HG02798 (cell line): ENCODE measurements around the gene ZNF783.
"Not testable (repeated sequence)": the region's sequence is repeated elsewhere in the genome, so short reads cannot be mapped to it uniquely, and the experiment has no call there.

Source experiments
- ATAC-seq: cut with Tn5 transposase; IDR thresholded peaks from one replicate; pipeline ENCODE4 v1.9.1; 2021; ENCODE audit warnings: mild to moderate bottlenecking; ENCODE audit not compliant: unreplicated experiment, poor library complexity

Gene ZNF783

DNA sequence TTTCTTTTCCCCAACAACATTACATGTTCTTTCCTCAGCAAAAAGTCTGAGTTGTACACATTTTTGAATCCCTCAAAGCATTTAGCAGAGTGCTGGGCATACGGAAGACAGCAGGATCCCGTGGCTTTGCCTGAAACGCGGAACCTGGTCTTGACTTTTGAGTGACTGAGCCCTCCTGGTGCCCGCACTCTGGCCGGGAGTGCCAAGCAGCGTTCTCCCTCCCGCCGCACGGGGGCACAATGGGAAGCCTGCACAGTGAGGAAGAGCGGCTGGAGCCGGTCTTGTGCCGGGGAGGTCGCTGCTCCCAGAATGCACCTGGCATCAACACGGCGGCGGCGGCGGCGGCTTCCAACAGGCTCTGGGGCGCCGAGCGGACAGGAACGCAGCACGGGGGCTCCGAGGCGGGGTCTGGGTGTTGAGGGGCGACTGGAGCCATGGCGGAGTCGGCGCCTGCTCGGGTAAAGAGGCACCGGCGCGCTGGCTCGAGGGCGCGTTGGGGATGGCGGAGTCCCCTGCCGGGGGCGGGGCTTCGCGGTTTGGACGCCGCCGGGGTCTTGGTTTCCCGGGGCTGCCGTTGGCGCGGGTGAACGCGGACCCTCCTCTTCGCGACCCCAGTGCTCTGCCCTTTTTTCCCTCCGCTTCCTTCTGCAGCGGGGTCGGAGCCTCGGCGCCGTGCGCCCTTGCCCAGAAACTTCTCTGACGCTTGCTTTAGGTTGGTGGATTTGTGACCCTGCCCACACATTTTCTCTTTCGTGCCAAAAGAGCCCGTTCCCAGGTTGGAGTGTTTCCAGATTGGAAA lies 22.5 kb upstream of the ZNF783 start, which contains the start of gene ZNF212:
Gene ZNF212 (plus strand): TSS at position 307 of the 799 bp plus-strand sequence. CDS start 128 bp downstream, at position 435.
- peak; percentile 99 for ATAC-seq

DNA sequence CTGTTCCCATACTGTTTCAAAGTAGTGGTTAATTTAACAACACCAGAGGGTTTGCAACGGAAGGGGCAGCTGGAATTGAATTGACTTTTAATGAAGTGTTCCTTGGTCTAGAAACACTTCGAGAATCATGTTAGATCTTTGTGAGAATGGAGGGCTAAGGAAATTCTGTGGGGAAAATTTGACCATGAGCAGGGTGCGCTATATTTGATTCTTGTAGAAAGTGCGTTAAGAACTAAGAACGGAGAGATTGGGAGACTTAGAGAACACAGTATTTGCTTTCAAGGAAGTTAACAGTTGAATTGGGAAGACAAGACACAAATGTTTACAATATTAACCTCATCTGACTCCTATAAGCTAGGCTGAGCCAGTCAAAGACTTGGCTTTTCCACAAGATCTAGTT lies 21.4 kb upstream of the ZNF783 start:
- ATAC-seq, result no peak

DNA sequence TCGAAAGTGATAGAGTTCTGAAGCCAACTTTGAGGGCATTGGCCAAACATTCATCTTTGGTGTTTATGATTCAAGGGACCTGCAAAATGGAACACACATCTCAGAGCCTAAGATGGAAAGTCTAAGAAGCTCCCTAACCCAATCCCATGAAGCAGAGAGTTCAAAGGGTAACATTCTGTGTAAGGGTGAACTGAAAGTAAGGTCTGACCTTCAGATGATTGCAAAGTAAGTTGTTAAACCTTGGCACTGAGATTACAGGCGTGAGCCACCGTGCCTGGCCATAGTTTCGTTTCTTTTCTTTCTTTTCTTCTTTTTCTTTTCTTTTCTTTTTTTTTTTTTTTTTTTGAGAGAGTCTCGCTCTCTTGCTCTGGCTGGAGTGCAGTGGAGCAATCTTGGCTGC lies 20.3 kb upstream of the ZNF783 start:
- ATAC-seq, result no peak

DNA sequence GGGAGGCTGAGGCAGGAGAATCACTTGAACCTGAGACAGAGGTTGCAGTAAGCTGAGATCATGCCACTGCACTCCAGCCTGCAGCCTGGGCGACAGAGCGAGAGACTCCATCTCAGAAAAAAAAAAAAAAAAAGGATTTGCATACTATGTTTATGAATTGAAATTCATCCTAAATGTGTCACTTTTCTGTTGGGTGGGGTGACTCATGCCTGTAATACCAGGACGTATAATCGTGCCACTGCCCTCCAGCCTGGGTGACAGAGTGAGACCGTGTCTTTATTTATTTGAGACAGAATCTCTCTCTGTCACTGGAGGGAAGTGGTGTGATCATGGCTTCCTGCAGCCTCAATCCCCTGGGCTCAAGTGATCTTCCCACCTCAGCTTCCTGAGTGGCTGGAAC lies 16.8 kb upstream of the ZNF783 start:
- ATAC-seq, result no peak

DNA sequence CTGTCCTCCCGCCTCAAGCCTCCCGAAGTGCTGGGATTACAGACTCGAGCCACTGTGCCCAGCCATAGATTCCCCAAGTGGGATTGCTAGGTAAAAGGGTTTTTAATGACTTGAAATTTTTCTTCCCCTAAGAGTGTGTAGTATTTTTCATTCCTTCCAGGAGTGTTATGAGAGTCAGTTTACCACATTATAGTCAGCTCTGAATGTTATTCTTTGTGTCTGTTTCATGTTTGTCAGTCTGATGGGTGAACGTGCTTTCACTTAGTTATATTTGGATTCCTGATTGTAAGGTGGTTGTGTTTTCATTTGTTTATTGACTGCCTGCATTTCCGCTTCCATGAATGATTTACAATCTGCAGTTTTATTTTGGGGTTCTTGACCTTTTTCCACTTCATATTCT lies 16.3 kb upstream of the ZNF783 start:
- no peak for ATAC-seq

DNA sequence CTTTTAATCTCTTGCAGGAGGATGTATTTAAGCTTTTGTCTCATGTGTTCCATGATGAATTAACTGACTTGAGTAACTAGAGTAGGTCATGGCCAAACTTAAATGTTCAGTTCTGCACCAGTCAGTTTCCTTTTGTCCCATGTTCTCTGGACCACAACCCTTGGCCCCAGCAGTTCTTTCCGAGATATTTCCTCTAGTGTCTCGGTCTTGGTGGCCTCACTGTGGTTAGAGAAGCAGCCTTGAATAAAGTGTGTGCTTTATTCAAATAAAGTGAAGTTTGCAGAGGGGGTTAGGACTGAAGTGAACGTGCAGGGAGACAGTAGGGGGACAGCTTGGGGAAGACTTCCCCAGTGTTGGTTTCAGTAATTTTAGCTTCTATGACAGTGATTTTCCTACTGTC lies 13.2 kb upstream of the ZNF783 start:
- ATAC-seq, result no peak

DNA sequence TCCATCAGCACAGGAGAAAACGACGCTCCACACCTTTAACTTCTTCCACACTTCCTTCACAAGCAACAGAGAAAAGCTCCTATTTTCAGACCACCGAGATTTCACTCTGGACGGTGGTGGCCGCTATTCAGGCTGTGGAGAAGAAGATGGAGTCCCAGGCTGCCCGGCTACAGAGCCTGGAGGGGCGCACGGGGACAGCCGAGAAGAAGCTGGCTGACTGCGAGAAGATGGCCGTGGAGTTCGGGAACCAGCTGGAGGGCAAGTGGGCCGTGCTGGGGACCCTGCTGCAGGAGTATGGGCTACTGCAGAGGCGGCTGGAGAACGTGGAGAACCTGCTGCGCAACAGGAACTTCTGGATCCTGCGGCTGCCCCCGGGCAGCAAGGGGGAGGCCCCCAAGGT lies 11.8 kb upstream of the ZNF783 start:
- ATAC-seq, result not testable (repeated sequence)

DNA sequence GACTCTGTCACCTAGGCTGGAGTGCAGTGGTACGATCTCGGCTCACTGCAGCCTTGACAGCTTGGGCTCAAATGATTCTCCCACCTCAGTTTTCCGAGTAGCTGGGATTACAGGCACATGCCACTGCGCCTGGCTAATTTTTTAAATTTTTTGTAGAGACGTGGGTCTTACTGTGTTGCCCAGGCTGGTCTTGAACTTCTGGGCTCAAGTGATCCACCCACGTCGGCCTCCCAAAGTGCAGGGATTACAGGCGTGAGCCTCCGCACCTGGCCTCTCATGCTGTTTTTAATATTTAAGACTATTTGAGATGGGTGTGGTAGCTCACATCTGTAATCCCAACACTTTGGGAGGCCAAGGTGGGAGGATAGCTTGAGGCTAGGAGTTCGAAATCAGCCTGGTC lies 10.5 kb upstream of the ZNF783 start:
- ATAC-seq, result not testable (repeated sequence)

DNA sequence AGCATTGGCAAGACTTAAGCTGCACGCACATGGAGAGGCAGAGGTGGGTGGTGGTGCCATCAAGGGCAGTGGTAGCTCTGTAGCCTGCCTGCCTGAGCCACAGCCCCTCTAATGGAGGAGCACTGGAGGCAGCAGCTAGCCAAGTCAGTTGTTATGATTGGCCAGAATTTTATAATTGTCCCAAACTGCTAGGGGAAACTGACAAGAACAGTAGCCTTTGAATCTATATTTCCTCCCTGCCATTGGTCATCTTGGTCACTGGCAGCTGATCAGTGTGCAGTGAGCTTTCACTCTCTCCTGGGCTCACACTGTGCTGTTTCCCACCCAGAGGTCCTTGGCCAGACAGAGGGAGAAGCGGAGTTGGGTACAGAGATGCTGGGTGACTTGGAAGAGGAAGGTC lies 9.6 kb upstream of the ZNF783 start:
- no peak for ATAC-seq

DNA sequence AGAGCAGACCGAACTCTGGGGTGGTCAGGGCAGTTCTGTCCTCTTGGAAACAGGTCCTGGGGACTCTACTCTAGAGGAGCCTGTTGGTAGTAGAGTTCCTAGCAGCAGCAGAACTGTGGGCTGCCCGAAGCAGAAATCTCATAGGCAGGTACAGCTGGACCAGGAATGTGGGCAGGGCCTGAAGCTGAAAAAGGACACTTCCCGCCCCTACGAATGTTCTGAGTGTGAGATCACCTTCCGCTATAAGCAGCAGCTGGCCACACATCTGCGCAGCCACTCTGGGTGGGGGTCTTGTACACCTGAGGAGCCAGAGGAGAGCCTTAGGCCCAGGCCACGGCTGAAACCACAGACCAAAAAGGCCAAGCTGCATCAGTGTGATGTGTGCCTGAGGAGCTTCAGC lies 8.3 kb upstream of the ZNF783 start:
- ATAC-seq, result no peak

DNA sequence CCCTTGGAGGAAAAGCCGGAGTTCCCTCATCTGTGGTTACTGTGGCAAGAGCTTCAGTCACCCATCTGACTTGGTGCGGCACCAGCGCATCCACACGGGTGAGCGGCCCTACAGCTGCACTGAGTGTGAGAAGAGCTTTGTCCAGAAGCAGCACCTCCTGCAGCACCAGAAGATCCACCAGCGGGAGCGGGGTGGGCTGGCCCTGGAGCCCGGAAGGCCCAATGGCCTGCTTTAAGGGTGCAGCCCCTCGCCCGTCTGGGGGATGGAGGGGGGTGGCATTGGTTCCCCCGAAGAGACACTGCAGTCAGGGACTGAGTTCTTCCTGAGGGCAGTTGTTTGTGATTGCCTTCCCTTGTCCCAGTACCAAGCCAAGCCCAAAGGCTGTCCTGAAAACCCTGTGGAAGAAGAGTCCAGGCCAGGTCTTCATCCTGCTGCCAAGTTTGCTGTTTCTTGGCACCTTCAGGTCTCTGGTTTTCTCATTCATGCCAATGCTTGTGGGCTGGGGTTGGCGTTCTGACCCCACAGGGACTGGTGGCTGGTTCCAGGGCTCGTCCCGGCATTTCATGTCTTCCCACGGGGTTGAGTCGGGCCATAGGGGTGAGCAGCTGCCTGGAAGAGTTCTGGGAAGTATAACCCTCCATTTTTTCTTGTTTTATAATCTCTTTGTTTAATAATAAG lies 7.7 kb upstream of the ZNF783 start:
- no peak for ATAC-seq

DNA sequence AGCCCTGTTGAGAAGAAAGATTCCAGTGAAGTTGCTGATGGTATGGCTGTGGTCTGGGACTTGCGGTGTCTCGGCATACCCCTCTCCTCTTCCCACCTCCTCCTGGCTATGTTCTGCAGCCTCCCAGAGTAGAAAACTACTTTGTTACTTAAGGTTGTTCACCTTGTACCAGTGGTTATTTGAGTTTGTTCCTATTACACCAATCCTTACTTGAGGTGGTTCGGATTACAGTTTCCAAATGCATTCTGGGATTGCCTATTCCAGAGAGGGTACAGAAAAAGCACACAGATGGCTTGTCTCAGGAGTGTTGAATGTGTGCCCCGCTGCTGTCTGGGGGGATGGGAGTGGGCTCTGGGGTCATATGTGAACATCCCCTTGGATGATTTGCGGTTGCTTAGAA lies 6.8 kb upstream of the ZNF783 start:
- no peak for ATAC-seq

DNA sequence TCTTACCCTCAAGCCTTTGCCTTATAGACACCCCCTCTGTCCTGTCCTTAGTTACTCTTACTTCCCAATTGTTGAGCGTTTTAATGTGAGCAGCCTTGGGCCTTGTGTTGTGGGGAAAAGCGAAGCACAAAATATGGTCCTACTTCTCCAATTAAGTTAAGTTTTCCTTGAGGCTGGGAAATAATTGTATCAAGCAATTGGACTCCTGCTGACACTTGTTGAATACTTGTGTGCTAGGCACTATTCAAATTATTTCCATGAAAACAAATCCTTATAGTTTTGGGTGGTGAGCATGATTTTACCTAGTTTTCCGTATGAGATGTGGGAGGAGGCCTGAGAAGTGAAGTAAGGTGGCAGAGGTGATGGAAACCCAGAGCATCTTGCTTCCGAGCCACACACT lies 5.4 kb upstream of the ZNF783 start:
- ATAC-seq, result no peak

DNA sequence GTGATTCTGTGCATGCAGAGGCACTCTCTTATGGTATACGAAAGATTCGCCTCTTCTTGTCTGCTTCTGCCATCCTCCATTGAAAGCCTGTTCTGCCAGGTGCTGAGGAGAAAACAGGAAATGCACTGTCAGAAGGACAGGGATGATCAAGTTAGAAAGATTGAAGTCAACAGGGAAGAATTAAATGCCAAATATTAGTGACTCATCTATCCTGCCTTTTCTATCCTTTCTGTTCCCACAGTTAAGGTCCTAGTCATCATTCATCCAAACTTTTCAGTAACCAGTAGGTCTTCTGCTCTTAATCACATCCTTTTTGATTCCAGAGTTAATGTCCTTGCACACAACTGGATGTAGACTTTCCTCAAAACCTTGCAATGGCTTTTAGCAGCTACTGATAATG lies 4.8 kb upstream of the ZNF783 start:
- no peak for ATAC-seq

DNA sequence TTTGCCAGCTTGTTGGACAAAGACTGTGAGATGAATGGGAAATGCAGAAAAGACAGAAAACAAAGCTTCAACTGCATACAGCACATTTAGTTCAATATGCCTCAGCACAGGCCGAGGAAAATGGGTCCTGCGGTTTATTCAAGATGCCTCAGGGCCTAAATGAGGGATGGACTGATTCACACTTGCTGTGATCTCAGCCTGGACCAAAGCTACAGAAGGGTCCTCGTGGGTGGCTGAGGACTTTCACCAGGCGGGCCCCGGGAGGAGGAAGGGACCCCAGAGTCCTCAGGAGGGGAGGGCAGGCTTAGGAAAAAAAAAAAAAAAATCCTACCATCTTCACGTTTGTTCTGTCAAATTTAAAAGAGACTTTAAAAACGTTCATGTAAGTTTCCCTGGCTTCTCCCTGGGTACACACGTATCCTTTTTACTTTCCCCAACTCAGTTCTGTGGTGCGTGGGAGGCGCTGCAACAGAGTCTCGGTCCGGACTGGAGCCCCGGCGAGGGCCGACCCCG lies 624 bp upstream of the ZNF783 start:
- peak; percentile 8 for ATAC-seq

DNA sequence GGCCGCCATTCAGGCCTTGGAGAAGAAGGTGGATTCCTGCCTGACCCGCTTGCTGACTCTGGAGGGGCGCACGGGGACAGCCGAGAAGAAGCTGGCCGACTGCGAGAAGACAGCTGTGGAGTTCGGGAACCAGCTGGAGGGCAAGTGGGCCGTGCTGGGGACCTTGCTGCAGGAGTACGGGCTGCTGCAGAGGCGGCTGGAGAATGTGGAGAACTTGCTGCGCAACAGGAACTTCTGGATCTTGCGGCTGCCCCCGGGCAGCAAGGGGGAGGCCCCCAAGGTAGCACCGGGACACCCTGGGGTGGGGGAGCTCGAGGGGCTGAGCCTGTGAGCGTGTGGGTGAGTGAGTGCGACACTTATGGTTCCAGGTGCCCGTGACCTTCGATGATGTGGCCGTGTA lies 4.5 kb downstream of the ZNF783 start:
- no peak for ATAC-seq

DNA sequence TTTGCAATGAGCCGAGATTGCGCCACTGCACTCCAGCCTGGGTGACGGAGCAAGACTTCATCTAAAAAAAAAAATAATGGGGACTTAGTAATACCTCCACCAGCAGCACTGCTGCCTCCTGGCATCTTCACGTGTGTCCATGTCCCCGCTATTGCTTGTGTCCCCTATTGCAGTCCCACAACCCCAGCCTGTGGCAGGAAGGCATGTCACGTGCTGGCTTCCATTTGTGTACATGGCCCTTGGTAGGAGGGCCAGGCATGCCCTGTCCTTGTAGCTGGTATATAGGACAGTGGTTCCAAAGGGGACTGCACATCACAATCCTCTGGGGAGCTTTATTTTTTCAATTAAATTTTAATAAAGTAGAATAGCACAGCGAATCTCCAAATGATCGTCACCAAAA lies 5.7 kb downstream of the ZNF783 start:
- no peak for ATAC-seq

DNA sequence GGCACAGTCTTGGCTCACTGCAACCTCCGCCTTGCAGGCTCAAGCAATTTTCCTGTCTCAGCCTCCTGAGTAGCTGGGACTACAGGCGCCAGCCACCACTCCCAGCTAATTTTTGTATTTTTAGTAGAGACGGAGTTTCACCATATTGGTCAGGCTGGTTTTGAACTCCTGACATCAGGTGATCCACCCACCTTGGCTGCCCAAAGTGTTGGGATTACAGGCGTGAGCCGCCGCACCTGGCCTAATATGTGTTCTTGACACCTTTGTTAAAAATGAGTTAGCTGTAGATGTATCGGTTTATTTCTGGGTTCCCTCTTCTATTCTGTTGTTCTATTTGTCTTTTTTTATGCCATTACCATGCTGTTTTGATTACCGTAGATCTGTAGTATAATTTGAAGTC lies 12.4 kb downstream of the ZNF783 start:
- ATAC-seq, result not testable (repeated sequence)

DNA sequence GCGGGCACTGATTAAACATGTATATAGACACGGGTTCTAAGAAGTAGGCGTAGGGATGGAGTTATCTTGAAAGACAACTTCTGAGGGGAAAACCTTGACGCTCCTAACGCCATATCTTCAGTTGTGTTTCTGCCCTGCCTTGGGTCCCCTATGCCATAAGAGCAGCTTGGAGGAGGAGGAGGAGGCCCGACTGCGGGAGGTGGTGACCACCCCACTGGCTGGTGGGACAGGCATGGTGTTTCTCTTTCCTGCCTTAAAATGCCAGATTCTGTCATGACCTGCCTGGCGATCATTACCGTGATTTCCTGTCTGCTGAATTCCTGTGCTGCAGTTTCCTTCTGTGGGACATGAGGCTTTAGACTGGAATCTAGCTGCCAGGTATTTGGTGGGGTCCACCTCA lies 15.9 kb downstream of the ZNF783 start:
- ATAC-seq, result no peak

DNA sequence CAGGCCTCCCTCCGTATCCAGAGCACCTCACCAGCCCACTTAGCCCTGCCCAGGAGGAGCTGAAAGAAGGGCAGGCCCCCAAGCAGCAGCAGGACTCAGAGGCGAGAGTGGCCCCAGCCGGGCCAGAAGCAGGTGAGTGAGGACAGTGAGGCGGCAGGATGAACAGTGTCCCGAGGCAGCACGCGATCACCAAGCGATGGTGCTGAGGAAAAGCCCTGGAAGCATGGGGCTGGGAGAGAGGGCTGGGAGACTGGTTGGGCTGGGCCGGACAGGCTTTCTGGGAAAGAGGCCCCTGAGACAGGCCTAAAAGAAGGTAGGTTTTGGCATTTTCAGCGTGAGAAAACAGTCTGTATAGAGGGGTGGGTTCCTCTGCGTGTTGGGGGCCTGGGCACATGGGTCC lies 16.4 kb downstream of the ZNF783 start:
- ATAC-seq, result no peak

DNA sequence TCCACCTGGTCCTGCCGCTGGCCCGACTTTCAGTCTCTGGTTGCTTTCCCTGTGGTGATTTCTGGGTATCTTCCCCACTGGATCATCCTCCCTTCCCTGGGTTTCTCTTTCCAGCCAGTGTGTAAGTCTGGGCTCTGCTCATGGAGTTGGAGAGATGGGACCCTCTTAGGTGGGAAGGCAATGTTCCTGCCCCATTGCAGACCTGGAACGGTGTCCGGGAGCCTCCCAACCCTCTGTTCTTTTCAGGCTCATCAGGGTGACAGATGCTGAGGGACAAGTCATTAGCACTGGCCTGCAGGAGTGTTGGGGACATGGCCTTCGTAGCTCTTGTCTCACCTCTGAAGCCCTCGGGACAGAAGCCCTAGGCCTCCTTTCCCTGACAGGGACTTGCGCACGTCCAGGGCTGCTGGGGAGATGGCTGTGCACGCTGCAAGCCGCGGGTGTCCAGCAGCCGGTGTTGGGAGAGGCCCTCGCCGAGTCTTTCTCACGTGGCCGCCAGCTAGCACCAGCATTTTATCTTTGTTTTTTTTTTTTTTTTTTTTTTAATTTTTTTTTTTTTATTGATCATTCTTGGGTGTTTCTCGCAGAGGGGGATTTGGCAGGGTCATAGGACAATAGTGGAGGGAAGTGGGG lies 17.2 kb downstream of the ZNF783 start:
- ATAC-seq, result no peak
